Measurements from ENCODE around the gene POLL. TPM values are rescaled to one million over a fixed set of nuclear protein-coding genes. Genes with fewer than 3 reads are reported as not detected.

Gene POLL
- total RNA-seq, 1 experiment from 2014 or later = 6.6 TPM

DNA sequence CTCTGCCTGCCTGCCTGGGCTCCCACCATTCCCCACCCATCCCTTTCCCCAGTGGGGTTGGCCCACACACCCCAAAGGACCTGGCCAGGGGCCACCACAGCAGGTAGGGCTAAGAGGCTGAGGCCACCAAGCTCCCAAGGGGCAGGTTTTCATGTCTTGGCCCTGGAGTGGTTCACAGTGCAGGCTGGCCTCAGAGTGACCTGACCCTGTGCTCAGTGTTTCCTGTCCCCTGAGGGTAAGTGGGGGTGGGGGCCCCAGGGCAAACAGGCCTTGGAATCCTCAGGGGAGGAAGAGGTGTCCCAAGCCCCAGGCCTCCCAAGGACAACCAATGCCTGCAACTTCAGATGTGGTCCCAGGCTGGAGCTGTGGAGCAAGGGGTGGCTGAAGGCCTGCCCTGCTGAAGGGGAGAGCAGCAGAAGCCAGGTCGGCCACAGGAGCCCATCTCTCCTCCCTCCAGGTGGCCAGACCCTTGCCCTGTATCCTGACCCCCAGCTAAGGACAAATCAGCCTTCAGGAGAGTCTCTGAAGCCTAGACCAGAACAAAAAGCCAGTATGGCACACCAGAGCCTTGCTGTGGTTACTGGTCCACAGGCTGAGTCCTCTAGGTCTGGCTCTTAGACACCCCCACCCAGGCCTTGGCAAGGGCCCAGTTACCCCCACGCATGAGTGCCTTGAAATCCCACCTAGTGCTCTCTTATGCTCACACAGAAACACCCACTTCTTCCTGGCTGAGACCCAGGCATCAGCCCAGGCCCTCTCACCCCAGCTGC lies 27.6 kb downstream of the POLL start:
- DNase-seq (ENCODE audit: low read depth) = no peak

DNA sequence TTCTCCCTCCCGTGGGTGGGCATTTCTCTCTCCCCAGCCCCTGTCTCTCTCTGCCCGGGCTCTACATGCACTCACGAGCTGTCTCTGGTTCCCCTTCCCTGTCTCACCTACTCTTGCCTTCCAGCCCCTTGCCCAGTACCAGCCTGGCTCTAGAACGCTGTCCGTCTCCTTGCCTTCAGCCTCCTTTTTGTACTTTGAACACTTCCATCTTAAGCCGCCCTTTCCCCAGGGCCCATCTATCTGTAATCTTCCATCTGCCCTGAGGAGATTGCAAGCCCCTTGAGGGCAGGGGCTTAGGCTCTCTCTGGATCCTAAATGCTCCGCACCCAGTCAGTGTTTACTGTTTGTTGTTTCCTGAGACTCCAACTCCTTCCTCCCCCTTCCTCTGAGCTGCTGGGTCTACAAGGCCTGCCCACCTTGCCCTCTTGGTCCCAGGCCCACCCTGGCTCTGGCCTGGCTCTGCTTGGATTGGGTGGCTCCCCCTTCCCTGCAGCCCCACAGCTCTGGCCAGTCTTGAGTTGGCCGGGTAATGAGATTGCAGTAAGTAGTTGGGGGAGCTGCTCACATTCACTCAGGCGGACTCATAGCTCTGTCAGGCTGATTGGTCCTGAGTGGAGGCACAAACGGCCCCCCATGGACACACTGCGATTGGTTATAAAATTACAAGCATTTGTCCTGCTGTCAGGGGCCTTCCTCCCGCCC lies 28.3 kb downstream of the POLL start:
- DNase-seq (ENCODE audit: low read depth) = no peak

- no peak for DNase-seq (ENCODE audit: low read depth)
Observed at GRCh38 chr10:101558671-101559595, 29.1 kb downstream of the POLL start.

DNA sequence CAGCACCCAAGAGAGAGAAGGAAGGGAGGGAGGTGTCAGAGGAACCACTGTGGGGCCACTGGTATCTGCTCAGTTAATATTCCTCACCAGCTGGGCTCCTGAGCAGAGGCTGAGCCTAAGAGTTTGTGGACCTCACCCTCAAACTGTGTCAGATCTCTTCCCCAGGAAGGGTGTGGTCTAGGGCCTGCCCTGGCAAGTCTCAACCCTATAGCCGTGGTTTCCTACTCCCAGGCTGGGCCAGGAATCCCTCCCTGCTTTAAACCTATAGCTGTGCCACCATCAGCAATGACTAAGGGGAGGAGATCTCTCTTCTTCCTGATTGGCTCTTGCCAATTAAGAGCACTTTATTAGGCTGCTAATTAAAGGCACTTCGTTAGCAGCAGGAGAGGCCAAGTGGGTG lies 29.9 kb downstream of the POLL start:
- DNase-seq (ENCODE audit: low read depth) = no peak

GRCh38 chr10:101557541-101557940 lies 30.5 kb downstream of the POLL start:
- DNase-seq (ENCODE audit: low read depth) = no peak

DNA sequence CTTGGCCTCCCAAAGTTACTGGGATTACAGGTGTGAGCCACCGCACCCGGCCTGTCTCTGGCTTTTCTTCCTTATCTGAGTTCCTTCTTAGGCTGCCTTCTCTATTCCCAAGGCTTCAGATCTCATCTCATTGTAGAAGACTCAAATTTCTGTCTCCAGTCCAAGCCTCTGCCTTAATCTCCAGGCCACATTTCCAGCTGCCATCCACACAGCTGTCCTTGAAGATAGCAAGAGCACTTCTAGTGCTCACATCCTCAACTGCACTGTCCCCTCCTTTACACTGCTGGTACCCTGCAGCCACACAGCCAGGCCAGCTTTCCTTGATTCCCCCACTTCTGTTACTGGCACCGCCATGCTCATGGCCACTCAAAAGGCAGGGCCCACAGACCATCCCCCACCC lies 35.6 kb downstream of the POLL start:
- no peak for DNase-seq (ENCODE audit: low read depth)

DNA sequence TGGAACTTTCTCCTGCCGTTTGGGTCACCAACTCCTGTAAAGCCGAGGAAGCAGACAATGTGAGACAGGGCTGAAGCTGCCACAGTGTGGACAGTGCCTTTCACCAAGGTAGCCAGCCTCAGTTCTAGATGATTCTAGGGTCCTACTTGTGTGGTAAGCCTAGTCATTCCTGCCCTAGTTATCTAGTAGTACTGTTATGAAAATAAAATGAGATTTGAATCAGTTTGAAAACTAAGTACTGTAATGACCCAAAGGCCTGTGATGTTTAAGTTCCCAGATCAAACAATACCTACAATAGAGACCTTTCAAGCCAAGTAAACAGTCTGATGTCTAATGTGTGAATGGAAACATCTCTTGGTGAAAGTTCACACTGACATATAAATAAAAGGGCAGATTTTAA lies 37.1 kb downstream of the POLL start:
- DNase-seq (ENCODE audit: low read depth) = no peak

- no peak for DNase-seq (ENCODE audit: low read depth)
Observed at GRCh38 chr10:101545898-101546297, 42.2 kb downstream of the POLL start.

DNA sequence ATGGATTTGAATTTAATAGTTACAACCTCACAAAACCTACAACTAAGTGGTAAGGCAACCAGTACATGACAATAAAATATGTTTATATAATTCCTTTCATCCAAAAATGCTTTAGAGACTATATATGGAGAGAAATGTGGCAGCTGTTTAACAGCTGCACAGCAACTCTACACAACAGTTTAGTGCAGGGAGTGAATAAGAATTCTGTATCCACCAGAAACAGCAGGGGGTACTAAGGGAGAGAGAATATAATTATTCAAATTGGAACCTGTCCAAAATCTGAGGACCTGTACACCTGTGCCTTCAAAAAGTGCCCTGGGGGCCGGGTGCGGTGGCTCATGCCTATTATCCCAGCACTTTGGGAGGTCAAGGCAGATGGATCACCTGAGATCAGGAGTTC lies 49.6 kb downstream of the POLL start:
- DNase-seq (ENCODE audit: low read depth) = no peak

DNA sequence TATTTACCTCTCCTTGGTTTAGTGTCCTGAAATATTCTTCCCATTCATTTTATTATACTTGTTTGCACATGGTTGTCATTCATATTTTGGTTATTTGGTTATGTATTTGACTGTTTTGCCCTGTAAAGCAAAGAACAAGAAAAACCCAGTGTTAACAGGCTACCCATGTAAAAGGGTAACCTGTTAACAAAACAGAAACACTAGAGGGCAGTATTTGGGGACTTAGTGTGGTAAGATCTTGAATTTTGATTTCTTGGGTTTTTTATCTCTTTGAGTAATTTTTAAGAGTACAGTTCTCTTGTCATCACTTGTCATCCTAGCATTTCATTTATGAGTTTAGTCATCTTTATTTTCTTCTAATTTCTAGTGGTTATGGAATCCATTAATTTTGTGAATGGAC lies 51.3 kb downstream of the POLL start:
- DNase-seq (ENCODE audit: low read depth) = peak; percentile 20

- DNase-seq (ENCODE audit: low read depth) = no peak
Observed at GRCh38 chr10:101535949-101536348, 52.1 kb downstream of the POLL start.

GRCh38 chr10:101529725-101530553 lies 58.1 kb downstream of the POLL start:
- DNase-seq (ENCODE audit: low read depth) = no peak

- no peak for DNase-seq (ENCODE audit: low read depth)
Observed at GRCh38 chr10:101529207-101529606, 58.9 kb downstream of the POLL start.

Other genes starting within 250 kb of the POLL start
- 6.4 and 11.4 TPM in 2 replicates for gene BTRC, start 234.1 kb downstream of the POLL start, total RNA-seq (2014; rRNA removed; shearing (Covaris generic))
- 46.7 and 48.4 TPM in 2 replicates for gene DPCD, start 64 bp upstream of the POLL start, total RNA-seq (2014; rRNA removed; shearing (Covaris generic))
- 8.7 and 8.9 TPM in 2 replicates for gene FBXW4, start 106.9 kb upstream of the POLL start, total RNA-seq (2014; rRNA removed; shearing (Covaris generic))
- not detected in 2 replicates for gene FGF8, start 187.9 kb upstream of the POLL start, total RNA-seq (2014; rRNA removed; shearing (Covaris generic))
- gene NPM3, start 195.2 kb upstream of the POLL start, total RNA-seq (2014; rRNA removed; shearing (Covaris generic)) = 35.2 and 53.3 TPM in 2 replicates
- gene OGA, start 230.2 kb upstream of the POLL start, total RNA-seq (2014; rRNA removed; shearing (Covaris generic)) = 48.4 and 66.4 TPM in 2 replicates

All from M059J (cell line).